Inflammatory macrophage treated with lipopolysaccharide for 4 hours (primary cell): Measurements from ENCODE around the gene GUCY2F.

ENCODE experiments used
- DNase-seq: peaks from one replicate; pipeline ENCODE4 v3.0.0-alpha.2; 2020

Gene GUCY2F

GRCh38 chrX:109327251-109327650 is 154.6 kb downstream of the GUCY2F start:
- DNase-seq: no peak
